Right lobe of liver (tissue), 6 donors: ENCODE results near the gene ACTR3C. TPM values are rescaled to one million over a fixed set of nuclear protein-coding genes. Genes with fewer than 3 reads are reported as not detected.

Source experiments
- ATAC-seq, 4 donors: fragments of 200-7000 bp; cut with Tn5 transposase; one replicate each; pipeline ENCODE4 v1.9.1; 2020; ENCODE audit warnings: mild to moderate bottlenecking in 4 of 4, moderate library complexity in 4 of 4
- DNase-seq, 3 donors: peaks; one replicate each; pipeline ENCODE4 v3.0.0-alpha.2; 2020
- H3K27ac ChIP-seq, 3 donors: fragments of 200-600 bp; one replicate each; pipeline ENCODE4 v1.8.0; 2022
- H3K27me3 ChIP-seq, 2 donors: fragments of 200-600 bp; one replicate each; pipeline ENCODE4 v1.8.0; 2022
- H3K36me3 ChIP-seq, 4 donors: fragments of 200-600 bp; sonication (generic) in 1 of 4; one replicate each; pipeline versions ENCODE4 v1.5.1 to v1.8.0; 2017 to 2022; ENCODE audit warnings: control low read depth in 1 of 4
- H3K4me1 ChIP-seq, 4 donors: fragments of 200-600 bp; sonication (generic) in 1 of 4; one replicate each; pipeline versions ENCODE4 v1.5.1 to v1.8.0; 2017 to 2022; ENCODE audit warnings: control low read depth in 1 of 4
- H3K4me3 ChIP-seq, 3 donors: fragments of 200-600 bp; one replicate each; pipeline ENCODE4 v1.8.0; 2022
- H3K9me3 ChIP-seq, 4 donors: fragments of 200-600 bp; sonication (generic) in 1 of 4; one replicate each; pipeline versions ENCODE4 v1.5.1 to v1.8.0; 2017 to 2022; ENCODE audit warnings: control low read depth in 1 of 4
- CTCF ChIP-seq, 4 donors: fragments of 200-600 bp in 3 of 4; fragments of 450-650 bp in 1 of 4; IDR thresholded peaks; one replicate each; pipeline versions ENCODE4 v1.5.1 to v1.8.0; 2016 to 2022; ENCODE audit warnings: antibody characterized with exemption in 4 of 4, mild to moderate bottlenecking in 2 of 4
- POLR2A ChIP-seq: fragments of 450-650 bp; IDR thresholded peaks from one replicate; pipeline ENCODE4 v1.6.1; 2017; ENCODE audit warnings: antibody characterized with exemption, mild to moderate bottlenecking
- WGBS: methylation state at CpG from one replicate; pipeline ENCODE4 v1.1.6; 2018; ENCODE audit warnings: low coverage, low lambda C conversion rate; ENCODE audit not compliant: insufficient coverage; ENCODE audit errors: missing lambda C conversion rate; 5-methylcytosine and 5-hydroxymethylcytosine counted together
- intact Hi-C, 2 donors: fragments of 100-400 bp; cut with DNase I; formaldehyde crosslinking; loops; one replicate each; pipeline versions ENCODE4 v1.11.2 to v1.14.1; 2022
- total RNA-seq, 6 experiments: library from RNA; depleted of rRNA in 2 of 6; stranded (reverse); fragments of >200 nt in 2 of 6; fragmentation: NEBNext Ultra II Directional in 3 of 6; extraction: Animal tissue kit (Norgen Biotek cat#: 25700) in 3 of 6; gene quantifications; one replicate each; pipeline versions ENCODE4 v1.1.0 to v1.2.4, GENCODE V29; 2016 to 2023
- donor health status: DM: no; HTN: yes; CAD: no.
- donor health status: DM: no; HTN: no; CAD: no.
- donor health status: DM: no; HTN: no; CAD: no.
- donor health status: DM: no; HTN: yes; CAD: no.
- donor health status: DM: no; HTN: yes; CAD: no.

Gene ACTR3C
- total RNA-seq, 6 experiments from 2014 or later, result 30.0 to 36.5 (median 32.7) TPM

GRCh38 chr7:150367677-150368095 is 44.3 kb upstream of the ACTR3C start:
- intact Hi-C loops, result no loop called here
- Histone ChIP-seq H3K27me3 (no peaks in the 10 kb centered on the region), H3K4me3 (peak overlapping the region; percentile 95 to 99 (median 97)), H3K4me1 (peaks cover 0 to 21% (median 11%) of the 10 kb centered on the region in 4 donors), H3K9me3 (no peaks in the 10 kb centered on the region), H3K27ac (peak overlapping the region; percentile 85 to 98 (median 96)), H3K36me3 (peaks cover 0 to 10% (median 4%) of the 10 kb centered on the region in 4 donors)
- WGBS, result 33% methylated on average over 7 of the region's 8 CpGs
- peak; percentile 70 to 77 (median 74) for ATAC-seq
- TF ChIP-seq POLR2A (no peak), CTCF (IDR thresholded peaks at IDR 0.05) (no peak)
- no peak for DNase-seq

- ATAC-seq, result no peak
- DNase-seq, result no peak
- intact Hi-C loops, result no loop called here
- Histone ChIP-seq H3K27me3 (no peaks in the 10 kb centered on the region), H3K9me3 (no peaks in the 10 kb centered on the region), H3K27ac (no peak overlapping the region), H3K4me1 (peaks cover 0 to 21% (median 11%) of the 10 kb centered on the region in 4 donors), H3K4me3 (no peak overlapping the region), H3K36me3 (no peaks in the 10 kb centered on the region)
- WGBS, result 71% methylated on average over 5 of the region's 5 CpGs
- TF ChIP-seq POLR2A, result no peak
- TF ChIP-seq CTCF (IDR thresholded peaks at IDR 0.05), result no peak
These were observed 42.5 kb upstream of the ACTR3C start for GRCh38 chr7:150365673-150366398.

GRCh38 chr7:150365194-150365593 is 41.8 kb upstream of the ACTR3C start:
- Histone ChIP-seq H3K27ac (no peak overlapping the region), H3K4me1 (peaks cover 0 to 15% (median 9%) of the 10 kb centered on the region in 4 donors), H3K27me3 (no peaks in the 10 kb centered on the region), H3K9me3 (no peaks in the 10 kb centered on the region), H3K4me3 (no peak overlapping the region), H3K36me3 (no peaks in the 10 kb centered on the region)
- 84% methylated on average over 10 of the region's 10 CpGs for WGBS
- intact Hi-C loops, result no loop called here
- DNase-seq, result no peak
- TF ChIP-seq CTCF (IDR thresholded peaks at IDR 0.05) (no peak), POLR2A (no peak)
- no peak for ATAC-seq

GRCh38 chr7:150363872-150364271 is 40.5 kb upstream of the ACTR3C start:
- intact Hi-C loops, result no loop called here
- H3K27ac ChIP-seq, result no peak overlapping the region
- 62% methylated on average over 4 of the region's 5 CpGs for WGBS
- DNase-seq (no peak), ATAC-seq (no peak)
- no peak overlapping the region for H3K4me3 ChIP-seq
- H3K36me3 ChIP-seq, result no peaks in the 10 kb centered on the region
- peaks cover 0 to 9% (median 6%) of the 10 kb centered on the region in 4 donors for H3K4me1 ChIP-seq
- no peaks in the 10 kb centered on the region for H3K9me3 ChIP-seq
- H3K27me3 ChIP-seq, result no peaks in the 10 kb centered on the region
- TF ChIP-seq POLR2A, result no peak

- intact Hi-C loops, result no loop called here
- TF ChIP-seq CTCF (IDR thresholded peaks at IDR 0.05), result no peak
- no peak for TF ChIP-seq POLR2A
- no peaks in the 10 kb centered on the region for H3K9me3 ChIP-seq
- no peak for ATAC-seq
- no peak for DNase-seq
- 82% methylated on average over 4 of the region's 4 CpGs for WGBS
- H3K4me3 ChIP-seq, result no peak overlapping the region
- H3K36me3 ChIP-seq, result no peaks in the 10 kb centered on the region
- H3K27ac ChIP-seq, result no peak overlapping the region
- no peaks in the 10 kb centered on the region for H3K27me3 ChIP-seq
- peaks cover 0 to 9% (median 6%) of the 10 kb centered on the region in 4 donors for H3K4me1 ChIP-seq
These were observed 40.0 kb upstream of the ACTR3C start for GRCh38 chr7:150363370-150363769.
